H1 (cell line): ENCODE data around the gene ARHGAP15. TPM values are rescaled to one million over a fixed set of nuclear protein-coding genes. Genes with fewer than 3 reads are reported as not detected.

ENCODE experiments used
- CTCF ChIA-PET: fragments of 300-600 bp; sonication (Branson Sonifier 250); formaldehyde crosslinking; loops from one replicate; lab custom pipeline; 2021; ENCODE audit not compliant: partially characterized antibody; lab: Charles Lee
- POLR2A ChIA-PET: fragments of 300-600 bp; sonication (Branson Sonifier 250); formaldehyde crosslinking; loops from one replicate; lab custom pipeline; 2021; ENCODE audit warnings: inconsistent platforms; ENCODE audit not compliant: partially characterized antibody; lab: Charles Lee
- DNase-seq, 2 experiments: peaks; one replicate each; pipeline versions ENCODE4 v3.0.0 to v3.0.0-alpha.2; 2010 to 2022; ENCODE audit warnings: low spot score in 2 of 2, low read depth in 1 of 2, mixed read lengths in 1 of 2
- FAIRE-seq: peaks from 2 replicates; lab custom pipeline; 2011; peaks lifted over from hg19 to GRCh38; lab: Jason Lieb, UNC
- H2AFZ ChIP-seq: 2 replicates; pipeline ENCODE4 v1.8.1; 2012; ENCODE audit warnings: low read length, inconsistent platforms
- H2AK5ac ChIP-seq: 2 replicates; pipeline ENCODE4 v1.6.1; 2013; ENCODE audit warnings: low read depth, low read length
- H2BK120ac ChIP-seq: replicated peaks from 2 replicates; pipeline ENCODE3; 2013; ENCODE audit warnings: low read depth, low read length, inconsistent platforms
- H2BK12ac ChIP-seq: 2 replicates; pipeline ENCODE4 v1.6.1; 2013; ENCODE audit warnings: low read depth, low read length
- H2BK15ac ChIP-seq: 2 replicates; pipeline ENCODE4 v1.6.1; 2013; ENCODE audit warnings: low read length
- H2BK20ac ChIP-seq: 2 replicates; pipeline ENCODE4 v1.6.1; 2013; ENCODE audit warnings: low read length
- H2BK5ac ChIP-seq: 2 replicates; pipeline ENCODE4 v1.6.1; 2013; ENCODE audit warnings: low read depth, low read length
- H3K14ac ChIP-seq: 2 replicates; pipeline ENCODE4 v1.6.1; 2013; ENCODE audit warnings: inconsistent platforms; ENCODE audit not compliant: insufficient read length
- H3K18ac ChIP-seq: 2 replicates; pipeline ENCODE4 v1.6.1; 2013; ENCODE audit warnings: low read length; ENCODE audit errors: extremely low read depth
- H3K23ac ChIP-seq: 2 replicates; pipeline ENCODE4 v1.6.1; 2013; ENCODE audit warnings: inconsistent platforms; ENCODE audit not compliant: insufficient read length
- H3K23me2 ChIP-seq: 2 replicates; pipeline ENCODE4 v1.6.1; 2013; ENCODE audit warnings: low read depth, low read length
- H3K27ac ChIP-seq: 2 replicates; pipeline ENCODE4 v1.6.1; 2011; ENCODE audit warnings: low read depth, low read length, inconsistent platforms
- H3K27me3 ChIP-seq, 4 experiments: replicated peaks in 1 of 4; 1 replicate in 1 of 4; 2 replicates in 3 of 4; pipeline versions ENCODE4 v1.6.1 to v1.8.1; 2011 to 2013; ENCODE audit warnings: low read length in 3 of 4, mild to moderate bottlenecking in 3 of 4, inconsistent platforms in 2 of 4, mixed read lengths in 2 of 4, moderate library complexity in 1 of 4; ENCODE audit not compliant: control insufficient read depth in 3 of 4, insufficient read depth in 3 of 4; ENCODE audit errors: extremely low read depth in 1 of 4
- H3K36me3 ChIP-seq, 4 experiments: 2 replicates each; pipeline versions ENCODE4 v1.6.1 to v1.8.1; 2011 to 2013; ENCODE audit warnings: mild to moderate bottlenecking in 4 of 4, low read length in 3 of 4, moderate library complexity in 2 of 4, control low read depth in 1 of 4, inconsistent platforms in 1 of 4; ENCODE audit not compliant: insufficient read depth in 4 of 4, control insufficient read depth in 2 of 4
- H3K4ac ChIP-seq: replicated peaks from 2 replicates; pipeline ENCODE3; 2013; ENCODE audit warnings: low read length, low read depth, mixed read lengths, inconsistent platforms; ENCODE audit not compliant: insufficient read length
- H3K4me1 ChIP-seq, 4 experiments: replicated peaks in 1 of 4; 1 replicate in 1 of 4; 2 replicates in 3 of 4; pipeline versions ENCODE4 v1.6.1 to v1.8.1; 2011 to 2013; ENCODE audit warnings: low read length in 3 of 4, inconsistent platforms in 2 of 4, mixed read lengths in 1 of 4; ENCODE audit not compliant: insufficient read depth in 4 of 4, control insufficient read depth in 3 of 4
- H3K4me2 ChIP-seq, 2 experiments: 2 replicates each; pipeline versions ENCODE4 v1.6.1 to v1.8.1; 2011 to 2013; ENCODE audit warnings: low read depth in 2 of 2, low read length in 2 of 2, control low read depth in 1 of 2, inconsistent platforms in 1 of 2, mild to moderate bottlenecking in 1 of 2; ENCODE audit not compliant: insufficient read depth in 1 of 2
- H3K4me3 ChIP-seq, 4 experiments: fragments of 200-600, 300-600 bp in 1 of 4; sonication (generic), shearing (Covaris generic), sonication (Bioruptor Twin) in 1 of 4; 2 replicates each; pipeline versions ENCODE4 v1.5.1 to v1.8.1; 2011 to 2016; ENCODE audit warnings: low read length in 4 of 4, low read depth in 3 of 4, control low read depth in 2 of 4, inconsistent platforms in 2 of 4, mild to moderate bottlenecking in 2 of 4, mixed read lengths in 1 of 4, moderate library complexity in 1 of 4; ENCODE audit not compliant: insufficient read depth in 2 of 4; ENCODE audit errors: extremely low read depth in 1 of 4
- H3K56ac ChIP-seq: replicated peaks from 2 replicates; pipeline ENCODE3; 2013; ENCODE audit warnings: low read depth, mild to moderate bottlenecking, mixed read lengths, low read length, inconsistent platforms; ENCODE audit not compliant: insufficient read length
- H3K79me1 ChIP-seq: 2 replicates; pipeline ENCODE4 v1.6.1; 2013; ENCODE audit warnings: low read depth, low read length, control low read depth
- H3K79me2 ChIP-seq, 2 experiments: 2 replicates each; pipeline versions ENCODE4 v1.6.1 to v1.8.1; 2012 to 2013; ENCODE audit warnings: low read length in 2 of 2, mild to moderate bottlenecking in 2 of 2, inconsistent platforms in 1 of 2; ENCODE audit not compliant: insufficient read depth in 2 of 2, control insufficient read depth in 1 of 2
- H3K9ac ChIP-seq, 4 experiments: replicated peaks in 1 of 4; 1 replicate in 1 of 4; 2 replicates in 3 of 4; pipeline versions ENCODE4 v1.6.1 to v1.8.1; 2011 to 2013; ENCODE audit warnings: low read depth in 3 of 4, low read length in 3 of 4, control low read depth in 2 of 4, mild to moderate bottlenecking in 2 of 4, moderate library complexity in 2 of 4, inconsistent platforms in 1 of 4; ENCODE audit errors: extremely low read depth in 1 of 4
- H3K9me3 ChIP-seq, 2 experiments: 2 replicates each; pipeline versions ENCODE4 v1.6.1 to v1.8.1; 2012 to 2013; ENCODE audit warnings: mild to moderate bottlenecking in 2 of 2, moderate library complexity in 2 of 2, control low read depth in 1 of 2, inconsistent platforms in 1 of 2, low read depth in 1 of 2, low read length in 1 of 2, mixed read lengths in 1 of 2; ENCODE audit not compliant: insufficient read depth in 2 of 2
- H4K20me1 ChIP-seq, 2 experiments: replicated peaks in 1 of 2; 2 replicates each; pipeline versions ENCODE3 to v1.8.1; 2011 to 2013; ENCODE audit warnings: inconsistent platforms in 2 of 2, low read length in 2 of 2, mild to moderate bottlenecking in 1 of 2; ENCODE audit not compliant: insufficient read depth in 2 of 2, control insufficient read depth in 1 of 2
- H4K5ac ChIP-seq: 2 replicates; pipeline ENCODE4 v1.6.1; 2013; ENCODE audit warnings: low read length, low read depth, mixed read lengths, inconsistent platforms; ENCODE audit not compliant: insufficient read length
- H4K8ac ChIP-seq: 2 replicates; pipeline ENCODE4 v1.8.0; 2013; ENCODE audit warnings: mild to moderate bottlenecking, moderate library complexity, low read length, inconsistent platforms; ENCODE audit not compliant: insufficient read depth; ENCODE audit errors: extremely low read depth
- H4K91ac ChIP-seq: replicated peaks from 2 replicates; pipeline ENCODE3; 2013; ENCODE audit warnings: low read length, mixed read lengths, inconsistent platforms; ENCODE audit not compliant: insufficient read length
- BACH1 ChIP-seq: IDR thresholded peaks from 2 replicates; pipeline ENCODE4 v1.6.1; 2012; ENCODE audit warnings: low read length, improper control_type of control experiment
- CTBP2 ChIP-seq: IDR thresholded peaks from 2 replicates; pipeline ENCODE4 v1.7.0; 2011; ENCODE audit warnings: borderline replicate concordance, mild to moderate bottlenecking, moderate library complexity, mixed read lengths, low read length; ENCODE audit not compliant: insufficient read depth, insufficient read length
- EZH2 ChIP-seq: fragments of 200-600 bp; sonication (generic); IDR thresholded peaks from 2 replicates; pipeline ENCODE4 v1.7.1; 2012; ENCODE audit warnings: low read depth, mild to moderate bottlenecking, moderate library complexity, low read length, inconsistent platforms; ENCODE audit not compliant: severe bottlenecking
- GTF2F1 ChIP-seq: IDR thresholded peaks from 2 replicates; pipeline ENCODE4 v1.6.1; 2012; ENCODE audit warnings: low read depth, low read length, improper control_type of control experiment, borderline replicate concordance
- KDM5A ChIP-seq: fragments of 200-600 bp; IDR thresholded peaks from 2 replicates; pipeline ENCODE4 v1.7.1; 2012; ENCODE audit warnings: mild to moderate bottlenecking, low read length, inconsistent platforms, mixed read lengths
- NANOG ChIP-seq: IDR thresholded peaks from 2 replicates; pipeline ENCODE4 v1.6.1; 2011; ENCODE audit warnings: low read length, low read depth, mild to moderate bottlenecking, inconsistent platforms; ENCODE audit not compliant: insufficient read depth, poor library complexity, severe bottlenecking
- NRF1 ChIP-seq: IDR thresholded peaks from 2 replicates; pipeline ENCODE4 v1.6.1; 2011; ENCODE audit warnings: mild to moderate bottlenecking, low read depth, low read length, improper control_type of control experiment
- RBBP5 ChIP-seq: IDR thresholded peaks from 2 replicates; pipeline ENCODE4 v1.7.1; 2012; ENCODE audit warnings: low read depth, mild to moderate bottlenecking, inconsistent platforms, low read length, moderate library complexity, borderline replicate concordance
- SAP30 ChIP-seq: fragments of 300-600 bp; sonication (generic); IDR thresholded peaks from 2 replicates; pipeline ENCODE4 v1.7.1; 2012; ENCODE audit warnings: low read length, moderate library complexity, mild to moderate bottlenecking, inconsistent platforms; ENCODE audit not compliant: insufficient read depth, insufficient replicate concordance
- SIX5 ChIP-seq: IDR thresholded peaks from 2 replicates; pipeline ENCODE4 v1.6.1; 2011; ENCODE audit warnings: mild to moderate bottlenecking, low read depth, low read length
- SP4 ChIP-seq: IDR thresholded peaks from 2 replicates; pipeline ENCODE4 v1.6.1; 2012; ENCODE audit warnings: low read length, inconsistent platforms
- WGBS, 2 experiments: shearing (Covaris generic) in 1 of 2; methylation state at CpG; one replicate each; pipeline versions ENCODE4 v1.1.6 to v1.1.7; 2013 to 2015; ENCODE audit warnings: low lambda C conversion rate in 2 of 2, mixed read lengths in 2 of 2, inconsistent platforms in 1 of 2, low coverage in 1 of 2, missing lambda C conversion rate in 1 of 2; ENCODE audit not compliant: insufficient replicate concordance in 2 of 2, insufficient coverage in 1 of 2, insufficient read length in 1 of 2; ENCODE audit errors: extremely low coverage in 1 of 2, missing lambda C conversion rate in 1 of 2; 5-methylcytosine and 5-hydroxymethylcytosine counted together
- polyA plus RNA-seq, 7 experiments: library from polyadenylated mRNA; depleted of rRNA in 3 of 7; stranded (reverse) in 5 of 7; unstranded in 2 of 7; fragments of >200 nt in 5 of 7; fragments of 200-250 nt in 2 of 7; gene quantifications; 1 replicate in 5 of 7; 2 replicates in 1 of 7; 4 replicates in 1 of 7; pipeline versions ENCODE4 v1.2.1 to v1.2.3, GENCODE V29; 2011 to 2013; ENCODE audit warnings: missing spikeins in 2 of 7, mixed read lengths in 2 of 7
- total RNA-seq: library from RNA; stranded (reverse); fragmentation: NEBNext Ultra II Directional; extraction: Animal tissue kit (Norgen Biotek cat#: 25700); gene quantifications from 2 replicates; pipeline ENCODE4 v1.2.1, GENCODE V29; 2021

Gene ARHGAP15
- total and polyA plus RNA-seq, 2 of the 8 experiments (the other 6 are each of a cell fraction or from before 2014, with no cell fraction given), result not detected

- no peaks in the 10 kb centered on the region for H3K79me1 ChIP-seq
- no peak overlapping the region for H2BK120ac ChIP-seq
- H3K23me2 ChIP-seq, result no peaks in the 10 kb centered on the region
- ChIA-PET POLR2A (no interaction called here), CTCF (interaction anchor here (1.6 to 5.8 kb wide), 2 partner anchors 11 to 26 kb away, joined by 3 to 36 read pairs; no protein-coding TSS in a partner anchor)
- H2BK12ac ChIP-seq, result no peak overlapping the region
- H3K18ac ChIP-seq, result no peak overlapping the region
- 97% methylated on average over 2 of the region's 2 CpGs; no CpG with 5 or more reads in 1 of the 2 experiments for WGBS, 2 experiments
- no peak overlapping the region for H3K23ac ChIP-seq
- no peak overlapping the region for H3K4me3 ChIP-seq
- H3K14ac ChIP-seq, result no peak overlapping the region
- H2BK20ac ChIP-seq, result no peak overlapping the region
- no peak overlapping the region for H4K91ac ChIP-seq
- no peaks in the 10 kb centered on the region for H3K4me1 ChIP-seq
- DNase-seq (no peak), FAIRE-seq (no peak)
- no peak overlapping the region for H2BK15ac ChIP-seq
- no peak overlapping the region for H3K4ac ChIP-seq
- H3K27ac ChIP-seq, result no peak overlapping the region
- no peak overlapping the region for H4K5ac ChIP-seq
- H2BK5ac ChIP-seq, result no peak overlapping the region
- H3K9ac ChIP-seq, result no peak overlapping the region
- no peak overlapping the region for H3K56ac ChIP-seq
- H3K36me3 ChIP-seq, result no peaks in the 10 kb centered on the region
- no peak overlapping the region for H3K4me2 ChIP-seq
- H3K79me2 ChIP-seq, result no peaks in the 10 kb centered on the region
- H2AFZ ChIP-seq, result no peak overlapping the region
- H2AK5ac ChIP-seq, result no peak overlapping the region
- H4K20me1 ChIP-seq, result no peaks in the 10 kb centered on the region
- no peaks in the 10 kb centered on the region for H3K27me3 ChIP-seq
- H4K8ac ChIP-seq, result no peak overlapping the region
- 0 out of 4 replicates have a peak, but pooled peaks cover 3 to 4% of the 10 kb centered on the region in 2 experiments for H3K9me3 ChIP-seq
- TF ChIP-seq SAP30, result no peak
- no peak for TF ChIP-seq SP4
- no peak for TF ChIP-seq CTBP2
- no peak for TF ChIP-seq GTF2F1
- TF ChIP-seq BACH1, result no peak
- TF ChIP-seq EZH2, result no peak
- TF ChIP-seq NRF1, result no peak
- no peak for TF ChIP-seq NANOG
- TF ChIP-seq RBBP5, result no peak
- no peak for TF ChIP-seq SIX5
- TF ChIP-seq KDM5A, result no peak
Measured at GRCh38 chr2:143182649-143183048, 53.4 kb downstream of the ARHGAP15 start.
